HG03039 (cell line): ENCODE measurements around the gene MFF.
A peak's percentile ranks its signal among the peaks of the same experiment; 100 is the strongest.
"Not testable (repeated sequence)": the region's sequence is repeated elsewhere in the genome, so short reads cannot be mapped to it uniquely, and the experiment has no call there.

Experiments used
- ATAC-seq: cut with Tn5 transposase; IDR thresholded peaks from one replicate; pipeline ENCODE4 v1.9.1; 2021; ENCODE audit warnings: mild to moderate bottlenecking, moderate library complexity; ENCODE audit not compliant: unreplicated experiment

The MFF gene

GRCh38 chr2:227326783-227327182 lies 1.7 kb downstream of the MFF start:
- no peak for ATAC-seq

GRCh38 chr2:227335713-227336112 lies 10.7 kb downstream of the MFF start:
- ATAC-seq = no peak

- ATAC-seq = no peak
Measured at GRCh38 chr2:227337442-227337841, 12.4 kb downstream of the MFF start.

- ATAC-seq = no peak
Measured at GRCh38 chr2:227339098-227339599, 14.1 kb downstream of the MFF start.

GRCh38 chr2:227340106-227340505 lies 15.1 kb downstream of the MFF start:
- no peak for ATAC-seq

GRCh38 chr2:227341553-227341952 lies 16.5 kb downstream of the MFF start:
- no peak for ATAC-seq

- no peak for ATAC-seq
Measured at GRCh38 chr2:227344231-227344630, 19.2 kb downstream of the MFF start.

GRCh38 chr2:227347117-227347516 lies 22.1 kb downstream of the MFF start:
- ATAC-seq = no peak

- no peak for ATAC-seq
Measured at GRCh38 chr2:227348324-227348723, 23.3 kb downstream of the MFF start.

- ATAC-seq = no peak
Measured at GRCh38 chr2:227349989-227350612, 25.1 kb downstream of the MFF start.

- ATAC-seq = peak; percentile 93
Measured at GRCh38 chr2:227351639-227352038, 26.6 kb downstream of the MFF start.

- ATAC-seq = no peak
Measured at GRCh38 chr2:227360351-227360750, 35.3 kb downstream of the MFF start.

GRCh38 chr2:227363756-227364155 lies 38.7 kb downstream of the MFF start:
- no peak for ATAC-seq

- ATAC-seq = not testable (repeated sequence)
Measured at GRCh38 chr2:227364585-227365263, 39.7 kb downstream of the MFF start.

GRCh38 chr2:227365833-227366232 lies 40.8 kb downstream of the MFF start:
- no peak for ATAC-seq

- no peak for ATAC-seq
Measured at GRCh38 chr2:227366769-227367426, 41.8 kb downstream of the MFF start.

- no peak for ATAC-seq
Measured at GRCh38 chr2:227367427-227367795, 42.4 kb downstream of the MFF start.

- ATAC-seq = no peak
Measured at GRCh38 chr2:227368574-227368973, 43.5 kb downstream of the MFF start.

GRCh38 chr2:227370092-227370491 lies 45.0 kb downstream of the MFF start:
- ATAC-seq = no peak

GRCh38 chr2:227370791-227371312 lies 45.8 kb downstream of the MFF start:
- no peak for ATAC-seq

- no peak for ATAC-seq
Measured at GRCh38 chr2:227373389-227373788, 48.3 kb downstream of the MFF start.

GRCh38 chr2:227374158-227374557 lies 49.1 kb downstream of the MFF start:
- ATAC-seq = no peak
